SU-DHL-6 (cell line): Measurements from ENCODE around the gene GPATCH4.

ENCODE experiments used
- EZH2phosphoT487 ChIP-seq: fragments of 200-600 bp; sonication (generic), shearing (Covaris generic); conservative IDR thresholded peaks from 2 replicates; pipeline ENCODE4 v1.6.1; 2018; ENCODE audit warnings: mild to moderate bottlenecking, antibody characterized with exemption, low read length, moderate library complexity, mixed read lengths
- TF ChIP-seq, protein P1 (sequence below): fragments of 200-600 bp; sonication (generic); IDR thresholded peaks from one replicate; pipeline ENCODE4 v1.5.1; 2017; ENCODE audit warnings: antibody characterized with exemption, mild to moderate bottlenecking, low read length, moderate library complexity; ENCODE audit not compliant: insufficient read depth, poor library complexity, severe bottlenecking

DNA sequence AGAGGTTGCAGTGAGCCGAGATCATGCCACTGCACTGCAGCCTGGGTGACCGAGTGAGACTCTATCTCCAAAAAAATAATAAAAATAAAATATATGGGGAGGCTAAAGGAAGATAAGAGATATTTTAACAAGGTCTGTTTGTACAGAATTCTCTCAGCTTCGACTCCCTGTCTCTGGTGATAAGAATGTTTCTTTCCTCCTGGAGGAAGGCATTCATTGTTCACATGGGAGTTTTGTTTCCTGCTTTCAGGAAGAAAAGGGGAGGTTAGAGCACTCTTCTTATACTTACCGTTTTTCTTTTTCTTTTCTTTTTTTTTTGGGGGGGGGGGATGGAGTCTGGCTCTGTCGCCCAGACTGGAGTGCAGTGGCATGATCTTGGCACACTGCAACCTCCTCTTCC, 11.7 kb downstream of the GPATCH4 start:
- TF ChIP-seq, protein P1, sequence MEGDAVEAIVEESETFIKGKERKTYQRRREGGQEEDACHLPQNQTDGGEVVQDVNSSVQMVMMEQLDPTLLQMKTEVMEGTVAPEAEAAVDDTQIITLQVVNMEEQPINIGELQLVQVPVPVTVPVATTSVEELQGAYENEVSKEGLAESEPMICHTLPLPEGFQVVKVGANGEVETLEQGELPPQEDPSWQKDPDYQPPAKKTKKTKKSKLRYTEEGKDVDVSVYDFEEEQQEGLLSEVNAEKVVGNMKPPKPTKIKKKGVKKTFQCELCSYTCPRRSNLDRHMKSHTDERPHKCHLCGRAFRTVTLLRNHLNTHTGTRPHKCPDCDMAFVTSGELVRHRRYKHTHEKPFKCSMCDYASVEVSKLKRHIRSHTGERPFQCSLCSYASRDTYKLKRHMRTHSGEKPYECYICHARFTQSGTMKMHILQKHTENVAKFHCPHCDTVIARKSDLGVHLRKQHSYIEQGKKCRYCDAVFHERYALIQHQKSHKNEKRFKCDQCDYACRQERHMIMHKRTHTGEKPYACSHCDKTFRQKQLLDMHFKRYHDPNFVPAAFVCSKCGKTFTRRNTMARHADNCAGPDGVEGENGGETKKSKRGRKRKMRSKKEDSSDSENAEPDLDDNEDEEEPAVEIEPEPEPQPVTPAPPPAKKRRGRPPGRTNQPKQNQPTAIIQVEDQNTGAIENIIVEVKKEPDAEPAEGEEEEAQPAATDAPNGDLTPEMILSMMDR: no peak
- TF ChIP-seq EZH2phosphoT487: no peak
